HCT116 (cell line): ENCODE results near the gene GNRH2.

ENCODE experiments used
- EZH2phosphoT487 ChIP-seq: fragments of 200-600 bp; IDR thresholded peaks from 2 replicates; pipeline ENCODE4 v1.6.1; 2018; ENCODE audit warnings: antibody characterized with exemption, borderline replicate concordance
- POLR2A ChIP-seq: IDR thresholded peaks from 2 replicates; pipeline ENCODE4 v1.7.0; 2011; ENCODE audit warnings: borderline replicate concordance; ENCODE audit not compliant: insufficient read depth, insufficient read length; ENCODE audit errors: extremely low read depth
- YY1 ChIP-seq: IDR thresholded peaks from 2 replicates; pipeline ENCODE4 v1.6.1; 2011; ENCODE audit warnings: low read length, low read depth, moderate library complexity, mild to moderate bottlenecking; ENCODE audit not compliant: insufficient replicate concordance; ENCODE audit errors: extremely low read depth

GRCh38 chr20:3074812-3075211 is 31.4 kb downstream of the GNRH2 start:
- TF ChIP-seq POLR2A = no peak
- no peak for TF ChIP-seq EZH2phosphoT487
- TF ChIP-seq YY1 = no peak
